Keratinocyte (primary cell): ENCODE results near the gene POTEJ.
"Not testable (repeated sequence)": the region's sequence is repeated elsewhere in the genome, so short reads cannot be mapped to it uniquely, and the experiment has no call there.

Source experiments
- EZH2 ChIP-seq: IDR thresholded peaks from one replicate; pipeline ENCODE4 v1.6.1; 2012; ENCODE audit warnings: inconsistent platforms, mild to moderate bottlenecking, low read length, moderate library complexity
- TF ChIP-seq, protein P1 (sequence below), 3 experiments: IDR thresholded peaks in 1 of 3; conservative IDR thresholded peaks in 1 of 3; optimal IDR thresholded peaks in 1 of 3; 2 replicates in 2 of 3; 3 replicates in 1 of 3; pipeline versions ENCODE3 to v1.5.1; 2011; ENCODE audit warnings: low read length in 3 of 3, mild to moderate bottlenecking in 3 of 3, moderate library complexity in 2 of 3, control low read depth in 1 of 3, inconsistent platforms in 1 of 3; ENCODE audit not compliant: insufficient read depth in 2 of 3; ENCODE audit errors: extremely low read depth in 1 of 3

- TF ChIP-seq, protein P1, sequence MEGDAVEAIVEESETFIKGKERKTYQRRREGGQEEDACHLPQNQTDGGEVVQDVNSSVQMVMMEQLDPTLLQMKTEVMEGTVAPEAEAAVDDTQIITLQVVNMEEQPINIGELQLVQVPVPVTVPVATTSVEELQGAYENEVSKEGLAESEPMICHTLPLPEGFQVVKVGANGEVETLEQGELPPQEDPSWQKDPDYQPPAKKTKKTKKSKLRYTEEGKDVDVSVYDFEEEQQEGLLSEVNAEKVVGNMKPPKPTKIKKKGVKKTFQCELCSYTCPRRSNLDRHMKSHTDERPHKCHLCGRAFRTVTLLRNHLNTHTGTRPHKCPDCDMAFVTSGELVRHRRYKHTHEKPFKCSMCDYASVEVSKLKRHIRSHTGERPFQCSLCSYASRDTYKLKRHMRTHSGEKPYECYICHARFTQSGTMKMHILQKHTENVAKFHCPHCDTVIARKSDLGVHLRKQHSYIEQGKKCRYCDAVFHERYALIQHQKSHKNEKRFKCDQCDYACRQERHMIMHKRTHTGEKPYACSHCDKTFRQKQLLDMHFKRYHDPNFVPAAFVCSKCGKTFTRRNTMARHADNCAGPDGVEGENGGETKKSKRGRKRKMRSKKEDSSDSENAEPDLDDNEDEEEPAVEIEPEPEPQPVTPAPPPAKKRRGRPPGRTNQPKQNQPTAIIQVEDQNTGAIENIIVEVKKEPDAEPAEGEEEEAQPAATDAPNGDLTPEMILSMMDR (optimal IDR thresholded peaks at IDR 0.05 in 1 of 3, IDR thresholded peaks at IDR 0.05 in 1 of 3, conservative IDR thresholded peaks at IDR 0.05 in 1 of 3; ENCODE audit: extremely low read depth in 1 of 3, insufficient read depth in 2 of 3, low read length in 3 of 3) = not testable (repeated sequence)
- TF ChIP-seq EZH2 = not testable (repeated sequence)
Observed at GRCh38 chr2:130608276-130609001, 2.8 kb upstream of the POTEJ start.
